K562 (cell line): ENCODE measurements around the gene PRR35. TPM values are rescaled to one million over a fixed set of nuclear protein-coding genes. Genes with fewer than 3 reads are reported as not detected.

Source experiments
- CXXC5 ChIP-seq: fragments of 250-450 bp; sonication (Bioruptor Pico); IDR thresholded peaks from 2 replicates; pipeline ENCODE4 v1.8.0; 2022; ENCODE audit warnings: inconsistent platforms, mild to moderate bottlenecking, moderate library complexity
- MXI1 ChIP-seq: IDR thresholded peaks from 2 replicates; pipeline ENCODE4 v1.6.1; 2011; ENCODE audit warnings: low read depth, mild to moderate bottlenecking, improper control_type of control experiment, low read length
- SIN3B ChIP-seq: fragments of 450-650 bp; IDR thresholded peaks from 2 replicates; pipeline ENCODE4 v1.6.1; 2017; ENCODE audit warnings: low read depth, mild to moderate bottlenecking, moderate library complexity
- polyA plus RNA-seq, 8 experiments: library from polyadenylated mRNA; depleted of rRNA in 4 of 8; stranded (reverse) in 5 of 8; unstranded in 3 of 8; fragments of >200 nt; fragmentation: Nextera tagmentation in 2 of 8; fragmentation: Illumina TruSeq in 1 of 8; extraction: Ambion mirVana in 2 of 8; extraction: Trizol in 1 of 8; gene quantifications; 2 replicates each; pipeline versions ENCODE4 v1.2.1 to v1.2.3, GENCODE V29; 2011 to 2014; ENCODE audit warnings: inconsistent platforms in 1 of 8, missing spikeins in 1 of 8
- total RNA-seq, 7 experiments: library from RNA; depleted of rRNA in 6 of 7; stranded (reverse); fragments of >200 nt in 6 of 7; fragmentation: Illumina TruSeq in 2 of 7; extraction: Trizol in 2 of 7; gene quantifications; 2 replicates each; pipeline versions ENCODE4 v1.2.1 to v1.2.3, GENCODE V29; 2011 to 2021; ENCODE audit warnings: low replicate concordance in 1 of 7
- TF ChIP-seq, protein P1 (sequence below): fragments of 450-650 bp; IDR thresholded peaks from 2 replicates; pipeline ENCODE4 v1.6.1; 2018; ENCODE audit not compliant: partially characterized antibody
- TF ChIP-seq, protein P2 (sequence below): sonication (generic); formaldehyde crosslinking; IDR thresholded peaks from 2 replicates; pipeline ENCODE4 v1.5.0; 2020; ENCODE audit warnings: missing genetic modification reagents

Gene PRR35
- total and polyA plus RNA-seq, 9 of the 15 experiments (the other 6 are each of a cell fraction or from before 2014, with no cell fraction given), result 0.17 to 0.45 (median 0.21) TPM; not detected in 5

GRCh38 chr16:588889-589657, 28.9 kb downstream of the PRR35 start (continued):
- TF ChIP-seq MXI1, result no peak
- peak; percentile 66 for TF ChIP-seq SIN3B
- peak; percentile 63 for TF ChIP-seq CXXC5 (CRISPR knock-in tag)
- TF ChIP-seq, protein P1, sequence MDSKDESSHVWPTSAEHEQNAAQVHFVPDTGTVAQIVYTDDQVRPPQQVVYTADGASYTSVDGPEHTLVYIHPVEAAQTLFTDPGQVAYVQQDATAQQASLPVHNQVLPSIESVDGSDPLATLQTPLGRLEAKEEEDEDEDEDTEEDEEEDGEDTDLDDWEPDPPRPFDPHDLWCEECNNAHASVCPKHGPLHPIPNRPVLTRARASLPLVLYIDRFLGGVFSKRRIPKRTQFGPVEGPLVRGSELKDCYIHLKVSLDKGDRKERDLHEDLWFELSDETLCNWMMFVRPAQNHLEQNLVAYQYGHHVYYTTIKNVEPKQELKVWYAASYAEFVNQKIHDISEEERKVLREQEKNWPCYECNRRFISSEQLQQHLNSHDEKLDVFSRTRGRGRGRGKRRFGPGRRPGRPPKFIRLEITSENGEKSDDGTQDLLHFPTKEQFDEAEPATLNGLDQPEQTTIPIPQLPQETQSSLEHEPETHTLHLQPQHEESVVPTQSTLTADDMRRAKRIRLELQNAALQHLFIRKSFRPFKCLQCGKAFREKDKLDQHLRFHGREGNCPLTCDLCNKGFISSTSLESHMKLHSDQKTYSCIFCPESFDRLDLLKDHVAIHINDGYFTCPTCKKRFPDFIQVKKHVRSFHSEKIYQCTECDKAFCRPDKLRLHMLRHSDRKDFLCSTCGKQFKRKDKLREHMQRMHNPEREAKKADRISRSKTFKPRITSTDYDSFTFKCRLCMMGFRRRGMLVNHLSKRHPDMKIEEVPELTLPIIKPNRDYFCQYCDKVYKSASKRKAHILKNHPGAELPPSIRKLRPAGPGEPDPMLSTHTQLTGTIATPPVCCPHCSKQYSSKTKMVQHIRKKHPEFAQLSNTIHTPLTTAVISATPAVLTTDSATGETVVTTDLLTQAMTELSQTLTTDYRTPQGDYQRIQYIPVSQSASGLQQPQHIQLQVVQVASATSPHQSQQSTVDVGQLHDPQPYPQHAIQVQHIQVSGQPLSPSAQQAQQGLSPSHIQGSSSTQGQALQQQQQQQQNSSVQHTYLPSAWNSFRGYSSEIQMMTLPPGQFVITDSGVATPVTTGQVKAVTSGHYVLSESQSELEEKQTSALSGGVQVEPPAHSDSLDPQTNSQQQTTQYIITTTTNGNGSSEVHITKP, result no peak
- TF ChIP-seq, protein P2, sequence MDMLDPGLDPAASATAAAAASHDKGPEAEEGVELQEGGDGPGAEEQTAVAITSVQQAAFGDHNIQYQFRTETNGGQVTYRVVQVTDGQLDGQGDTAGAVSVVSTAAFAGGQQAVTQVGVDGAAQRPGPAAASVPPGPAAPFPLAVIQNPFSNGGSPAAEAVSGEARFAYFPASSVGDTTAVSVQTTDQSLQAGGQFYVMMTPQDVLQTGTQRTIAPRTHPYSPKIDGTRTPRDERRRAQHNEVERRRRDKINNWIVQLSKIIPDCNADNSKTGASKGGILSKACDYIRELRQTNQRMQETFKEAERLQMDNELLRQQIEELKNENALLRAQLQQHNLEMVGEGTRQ (CRISPR knock-in tag), result peak; percentile 28
- TF ChIP-seq, all 486 proteins: peak for 115
